Cardiac septum (tissue), 1 donor: Measurements from ENCODE around the gene PRDM10. TPM values are rescaled to one million over a fixed set of nuclear protein-coding genes. Genes with fewer than 3 reads are reported as not detected.
"Not testable (repeated sequence)": the region's sequence is repeated elsewhere in the genome, so short reads cannot be mapped to it uniquely, and the experiment has no call there.

Experiments
- DNase-seq: peaks from one replicate; pipeline ENCODE4 v3.0.0-alpha.2; 2020; ENCODE audit warnings: low spot score
- intact Hi-C: fragments of 100-400 bp; cut with DNase I; formaldehyde crosslinking; loops from one replicate; pipeline ENCODE4 v1.14.0; 2022
- total RNA-seq: library from RNA; stranded (reverse); fragmentation: NEBNext Ultra II Directional; extraction: Animal tissue kit (Norgen Biotek cat#: 25700); gene quantifications from one replicate; pipeline ENCODE4 v1.2.1, GENCODE V29; 2021
- donor health status: DM: no; HTN: no; CAD: no.

Gene PRDM10
- total RNA-seq, 1 donor from 2014 or later: 6.7 TPM

- no peak for DNase-seq
- intact Hi-C loops: no loop called here
Observed at GRCh38 chr11:129930296-129930695, 72.3 kb downstream of the PRDM10 start.

- DNase-seq: no peak
- intact Hi-C loops: no loop called here
Observed at GRCh38 chr11:129929721-129930120, 72.9 kb downstream of the PRDM10 start.

- intact Hi-C loops: no loop called here
- DNase-seq: no peak
Observed at GRCh38 chr11:129928923-129929692, 73.5 kb downstream of the PRDM10 start.

GRCh38 chr11:129922674-129923073, 80.0 kb downstream of the PRDM10 start:
- DNase-seq: no peak
- intact Hi-C loops: loop anchor here (2.0 kb wide), 1 partner anchor 210 kb away; no protein-coding TSS in a partner anchor

GRCh38 chr11:129918361-129918760, 84.3 kb downstream of the PRDM10 start:
- DNase-seq: no peak
- intact Hi-C loops: no loop called here

GRCh38 chr11:129917231-129917630, 85.4 kb downstream of the PRDM10 start:
- DNase-seq: no peak
- intact Hi-C loops: no loop called here

- DNase-seq: no peak
- intact Hi-C loops: no loop called here
Observed at GRCh38 chr11:129911298-129911697, 91.3 kb downstream of the PRDM10 start.

GRCh38 chr11:129910360-129910759, 92.3 kb downstream of the PRDM10 start:
- no peak for DNase-seq
- intact Hi-C loops: no loop called here

- intact Hi-C loops: no loop called here
Observed at GRCh38 chr11:129905402-129905801, 97.2 kb downstream of the PRDM10 start.

GRCh38 chr11:129896062-129896461, 106.6 kb downstream of the PRDM10 start:
- DNase-seq: no peak
- intact Hi-C loops: no loop called here

More at GRCh38 chr11:129905402-129905801, 97.2 kb downstream of the PRDM10 start:
- no peak for DNase-seq

GRCh38 chr11:129895126-129896041, 107.3 kb downstream of the PRDM10 start, which contains the start of gene NFRKB:
Gene NFRKB, minus strand, starts transcription at chr11:129895578. Its CDS starts 2,729 bp downstream, at chr11:129892849.
- DNase-seq: peak; percentile 96
- intact Hi-C loops: no loop called here

- intact Hi-C loops: no loop called here
- DNase-seq: no peak
Observed at GRCh38 chr11:129894278-129895125, 108.1 kb downstream of the PRDM10 start.

GRCh38 chr11:129888451-129888850, 114.2 kb downstream of the PRDM10 start:
- no peak for DNase-seq
- intact Hi-C loops: no loop called here

- intact Hi-C loops: no loop called here
- DNase-seq: no peak
Observed at GRCh38 chr11:129885381-129885780, 117.3 kb downstream of the PRDM10 start.

- intact Hi-C loops: no loop called here
- DNase-seq: no peak
Observed at GRCh38 chr11:129884581-129884980, 118.1 kb downstream of the PRDM10 start.

GRCh38 chr11:129881570-129882170, 121.0 kb downstream of the PRDM10 start:
- DNase-seq: no peak
- intact Hi-C loops: no loop called here

- DNase-seq: no peak
- intact Hi-C loops: no loop called here
Observed at GRCh38 chr11:129880311-129880710, 122.3 kb downstream of the PRDM10 start.

- no peak for DNase-seq
- intact Hi-C loops: no loop called here
Observed at GRCh38 chr11:129871914-129872313, 130.7 kb downstream of the PRDM10 start.

- DNase-seq, intact Hi-C loops: not testable (repeated sequence)
Observed at GRCh38 chr11:129868626-129869025, 134.0 kb downstream of the PRDM10 start.
